GM12873 (cell line): ENCODE measurements around the gene RAP1A.

Source experiments
- TF ChIP-seq, protein P1 (sequence below): IDR thresholded peaks from 2 replicates; pipeline ENCODE4 v1.5.1; 2012; ENCODE audit warnings: low read depth, mild to moderate bottlenecking, moderate library complexity, low read length, control low read depth; ENCODE audit not compliant: insufficient read depth; ENCODE audit errors: missing control alignments

The RAP1A gene

DNA sequence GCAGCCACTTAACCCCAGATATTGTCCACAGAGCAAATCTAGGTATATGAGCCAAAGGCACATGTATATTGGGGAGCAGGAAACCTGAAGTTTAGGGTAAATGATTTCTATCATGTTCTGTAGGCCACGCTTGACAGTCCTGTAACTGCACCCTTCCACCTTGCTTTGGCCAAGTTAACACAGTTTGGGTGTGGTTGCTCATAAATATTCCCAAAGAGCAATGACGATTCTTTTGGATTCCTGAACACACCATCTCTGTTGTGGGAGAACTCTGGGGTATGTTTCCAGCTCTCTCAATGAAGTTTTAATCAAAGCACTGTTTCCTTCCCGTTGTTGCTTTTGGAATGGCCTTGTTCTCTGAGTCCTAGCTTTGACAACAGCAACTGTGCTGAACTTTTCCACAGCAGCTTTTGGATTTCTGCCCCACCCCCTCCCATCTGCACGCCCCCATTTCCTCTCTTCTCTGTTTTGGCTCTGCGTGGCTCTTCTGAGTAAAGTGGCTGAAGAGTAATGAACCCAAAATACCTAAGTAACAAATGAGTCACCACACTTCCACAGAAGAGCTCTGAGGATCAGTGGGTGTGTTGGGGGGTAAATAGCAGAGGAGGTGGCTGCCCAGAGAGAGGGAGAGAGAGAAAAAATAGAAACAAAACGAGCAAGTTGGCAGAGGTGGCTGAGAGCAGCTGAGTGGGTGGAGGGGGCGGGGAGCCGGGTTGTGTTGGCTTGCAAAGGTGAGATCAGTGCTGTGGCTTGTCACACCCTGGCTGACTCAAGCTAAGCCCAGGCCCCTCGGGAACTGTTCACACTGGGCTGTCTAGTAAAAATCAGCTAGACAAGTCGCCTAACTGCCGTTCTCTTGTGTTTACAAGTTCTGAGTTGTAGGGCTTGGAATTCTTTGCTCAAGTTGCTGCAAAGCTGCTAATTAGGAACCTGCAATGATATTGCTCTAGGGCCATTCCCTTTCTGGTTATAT, 26.9 kb upstream of the RAP1A start:
- TF ChIP-seq, protein P1, sequence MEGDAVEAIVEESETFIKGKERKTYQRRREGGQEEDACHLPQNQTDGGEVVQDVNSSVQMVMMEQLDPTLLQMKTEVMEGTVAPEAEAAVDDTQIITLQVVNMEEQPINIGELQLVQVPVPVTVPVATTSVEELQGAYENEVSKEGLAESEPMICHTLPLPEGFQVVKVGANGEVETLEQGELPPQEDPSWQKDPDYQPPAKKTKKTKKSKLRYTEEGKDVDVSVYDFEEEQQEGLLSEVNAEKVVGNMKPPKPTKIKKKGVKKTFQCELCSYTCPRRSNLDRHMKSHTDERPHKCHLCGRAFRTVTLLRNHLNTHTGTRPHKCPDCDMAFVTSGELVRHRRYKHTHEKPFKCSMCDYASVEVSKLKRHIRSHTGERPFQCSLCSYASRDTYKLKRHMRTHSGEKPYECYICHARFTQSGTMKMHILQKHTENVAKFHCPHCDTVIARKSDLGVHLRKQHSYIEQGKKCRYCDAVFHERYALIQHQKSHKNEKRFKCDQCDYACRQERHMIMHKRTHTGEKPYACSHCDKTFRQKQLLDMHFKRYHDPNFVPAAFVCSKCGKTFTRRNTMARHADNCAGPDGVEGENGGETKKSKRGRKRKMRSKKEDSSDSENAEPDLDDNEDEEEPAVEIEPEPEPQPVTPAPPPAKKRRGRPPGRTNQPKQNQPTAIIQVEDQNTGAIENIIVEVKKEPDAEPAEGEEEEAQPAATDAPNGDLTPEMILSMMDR = no peak

DNA sequence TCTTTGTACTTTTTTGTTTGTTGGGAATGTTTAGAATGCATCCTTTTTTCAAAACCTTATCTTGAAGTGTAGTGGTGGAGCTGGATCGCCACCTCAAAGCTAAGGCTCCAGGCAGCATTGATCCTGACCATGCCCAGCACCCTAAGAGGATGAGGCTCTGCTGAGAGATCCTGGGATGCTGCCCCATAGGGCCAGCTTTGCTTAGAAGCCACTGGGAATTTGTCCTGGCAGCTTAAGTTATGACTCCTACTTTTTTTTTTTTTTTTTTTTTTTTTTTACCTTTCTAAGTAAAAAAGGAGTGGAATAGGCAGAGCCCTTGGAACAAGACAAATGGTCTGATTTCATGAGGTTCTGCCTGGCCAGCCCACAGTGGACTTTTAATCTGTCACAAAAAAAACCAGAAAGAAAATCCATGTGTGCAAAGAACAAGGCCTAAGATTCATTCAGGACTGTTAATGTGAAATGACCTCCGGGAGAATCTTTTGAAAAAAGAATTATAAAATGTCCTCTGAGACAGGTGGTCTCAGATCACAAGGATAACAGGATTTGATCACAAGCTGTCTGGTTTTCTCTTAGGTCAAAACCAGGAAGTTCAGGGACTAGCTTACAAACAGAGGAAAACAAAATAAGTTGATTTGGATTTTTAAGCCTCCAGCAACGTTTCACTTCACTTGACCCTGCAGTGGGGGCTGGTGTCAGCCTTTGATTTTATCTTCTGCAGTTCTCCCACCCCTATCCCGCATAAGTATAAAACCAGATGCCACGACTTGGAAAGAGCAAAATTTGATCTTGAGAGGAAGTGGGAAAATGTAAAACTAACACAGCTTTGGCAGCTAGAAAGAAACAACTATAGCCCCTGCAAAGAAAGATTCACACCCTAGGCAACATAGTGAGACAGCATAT, 25.9 kb upstream of the RAP1A start:
- TF ChIP-seq, protein P1 = no peak

DNA sequence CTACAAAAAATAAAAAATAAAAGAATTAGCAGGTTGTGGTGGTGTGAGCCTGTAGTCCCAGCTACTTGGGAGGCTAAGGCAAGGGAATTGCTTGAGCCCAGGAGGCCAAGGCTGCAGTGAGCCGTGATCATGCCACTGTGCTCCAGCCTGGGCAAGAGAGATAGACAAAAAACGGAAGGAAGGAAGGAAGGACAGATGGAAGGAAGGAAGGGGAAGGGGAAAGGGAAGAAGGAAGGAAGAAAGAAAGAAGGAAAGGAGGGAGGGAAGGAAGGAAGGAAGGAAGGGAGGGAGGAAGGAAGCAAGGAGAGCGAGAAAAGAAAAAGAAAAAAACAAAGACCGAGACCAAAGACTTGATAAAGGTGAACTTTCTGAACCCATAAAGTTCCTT, 25.3 kb upstream of the RAP1A start:
- TF ChIP-seq, protein P1 = no peak

DNA sequence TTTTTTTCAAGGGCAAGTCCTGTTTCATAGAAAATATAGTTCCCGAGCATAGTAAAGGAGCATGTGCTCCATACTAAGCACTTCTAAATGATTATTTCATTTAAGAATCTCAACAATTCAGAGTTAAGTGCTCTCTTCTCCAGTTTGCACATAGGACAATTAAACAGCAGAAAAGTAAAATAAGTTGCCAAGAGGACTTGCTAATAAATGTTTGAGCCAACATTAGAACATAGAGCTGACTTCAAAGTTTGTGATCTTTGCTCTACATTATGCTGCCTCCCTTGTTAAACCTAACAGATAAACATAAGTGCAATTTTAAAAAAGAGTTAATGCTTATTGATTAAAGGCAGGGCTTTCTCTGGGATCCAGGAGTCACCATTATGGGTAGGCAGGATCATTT, 23.8 kb upstream of the RAP1A start:
- TF ChIP-seq, protein P1 = no peak

DNA sequence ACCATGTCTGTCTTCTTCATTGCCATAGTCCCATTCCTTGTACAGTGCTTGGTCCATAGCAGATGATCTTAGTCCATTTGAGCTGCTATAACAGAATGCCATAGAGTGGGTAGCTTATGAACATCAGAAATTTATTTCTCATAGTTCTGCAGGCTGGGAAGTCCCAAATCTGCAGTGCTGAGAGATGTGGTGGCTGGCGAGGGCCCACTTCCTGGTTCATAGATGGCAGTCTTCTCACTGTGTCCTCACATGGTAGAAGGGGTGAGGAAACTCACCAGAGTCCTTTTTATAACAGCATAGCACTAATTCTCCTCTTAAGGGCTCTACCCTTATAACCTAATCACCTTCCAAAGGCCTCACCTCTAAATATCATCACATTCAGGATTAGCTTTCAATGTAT, 23.1 kb upstream of the RAP1A start:
- TF ChIP-seq, protein P1 = no peak

DNA sequence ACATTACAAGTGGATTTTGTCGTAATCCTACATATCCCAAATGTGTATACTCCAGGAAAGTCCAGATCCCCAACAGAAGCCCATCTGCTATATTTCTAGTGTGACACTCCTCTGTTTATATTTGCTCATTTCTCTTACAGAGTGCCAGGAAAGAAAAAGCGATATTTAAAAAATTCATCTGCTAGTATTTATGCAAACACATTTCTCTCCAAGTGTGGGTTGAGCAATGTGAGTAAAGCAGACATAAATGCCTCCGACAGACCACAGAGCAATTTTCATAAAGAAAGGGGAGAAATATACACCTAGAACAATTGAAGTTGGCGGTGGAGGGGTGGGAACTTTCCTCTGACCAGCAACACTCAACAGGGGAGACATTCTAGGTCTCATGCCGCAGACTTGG, 22.2 kb upstream of the RAP1A start:
- TF ChIP-seq, protein P1 = no peak

DNA sequence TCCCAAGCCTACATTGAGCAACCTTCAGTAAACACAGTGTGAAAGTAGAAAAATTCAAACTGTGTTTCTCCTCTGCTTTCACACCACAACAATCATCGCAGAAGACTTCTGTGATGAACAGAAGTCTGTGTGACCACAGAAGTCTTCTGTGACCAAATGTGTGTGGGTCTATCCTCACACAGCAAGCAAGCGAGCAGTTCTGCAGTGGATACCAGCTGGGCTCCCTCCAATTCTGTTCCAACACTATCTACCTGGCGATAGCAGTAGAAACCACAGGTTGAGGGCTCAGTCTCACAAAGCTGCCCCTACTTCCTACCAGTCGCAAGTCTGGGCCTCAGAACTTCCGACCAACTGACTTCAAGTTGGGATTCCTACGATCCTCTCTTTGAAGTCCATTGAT, 21.0 kb upstream of the RAP1A start:
- TF ChIP-seq, protein P1 = no peak
